HUES6 (cell line): ENCODE measurements around the gene ADAMTS1.

Source experiments
- H3K27ac ChIP-seq: 2 replicates; pipeline ENCODE4 v1.7.0; 2013; ENCODE audit warnings: low read depth, mild to moderate bottlenecking, low read length, inconsistent platforms
- H3K27me3 ChIP-seq: 2 replicates; pipeline ENCODE4 v1.6.1; 2013; ENCODE audit warnings: low read length; ENCODE audit not compliant: control insufficient read depth, insufficient read depth
- H3K36me3 ChIP-seq: 2 replicates; pipeline ENCODE4 v1.6.1; 2013; ENCODE audit warnings: low read length; ENCODE audit not compliant: control insufficient read depth, insufficient read depth
- H3K4me1 ChIP-seq: 2 replicates; pipeline ENCODE4 v1.6.1; 2013; ENCODE audit warnings: low read length; ENCODE audit not compliant: control insufficient read depth, insufficient read depth
- H3K4me3 ChIP-seq: 2 replicates; pipeline ENCODE4 v1.5.1; 2013; ENCODE audit warnings: low read depth, low read length
- H3K9ac ChIP-seq: one replicate; pipeline ENCODE4 v1.6.1; 2013; ENCODE audit warnings: mild to moderate bottlenecking, low read length
- H3K9me3 ChIP-seq: 2 replicates; pipeline ENCODE4 v1.6.1; 2013; ENCODE audit warnings: low read depth, low read length; ENCODE audit not compliant: control insufficient read depth, insufficient read depth

ADAMTS1 gene

GRCh38 chr21:26834181-26834905, 10.9 kb downstream of the ADAMTS1 start:
- peaks cover 31% of the 10 kb centered on the region for H3K36me3 ChIP-seq

GRCh38 chr21:26833460-26833939, 11.7 kb downstream of the ADAMTS1 start:
- Histone ChIP-seq H3K27me3 (no peaks in the 10 kb centered on the region), H3K9me3 (no peaks in the 10 kb centered on the region), H3K4me1 (no peaks in the 10 kb centered on the region), H3K9ac (no peak overlapping the region), H3K36me3 (peaks cover 23% of the 10 kb centered on the region), H3K4me3 (no peak overlapping the region), H3K27ac (no peak overlapping the region)

More at GRCh38 chr21:26834181-26834905, 10.9 kb downstream of the ADAMTS1 start:
- Histone ChIP-seq H3K27me3 (no peaks in the 10 kb centered on the region), H3K4me1 (no peaks in the 10 kb centered on the region), H3K9ac (no peak overlapping the region), H3K9me3 (no peaks in the 10 kb centered on the region), H3K4me3 (no peak overlapping the region), H3K27ac (no peak overlapping the region)

- Histone ChIP-seq H3K4me1 (no peaks in the 10 kb centered on the region), H3K27ac (no peak overlapping the region), H3K9ac (no peak overlapping the region), H3K4me3 (no peak overlapping the region), H3K9me3 (no peaks in the 10 kb centered on the region), H3K36me3 (peaks cover 18% of the 10 kb centered on the region), H3K27me3 (no peaks in the 10 kb centered on the region)
These were observed 12.2 kb downstream of the ADAMTS1 start for GRCh38 chr21:26833011-26833410.

- Histone ChIP-seq H3K4me3 (no peak overlapping the region), H3K27me3 (no peaks in the 10 kb centered on the region), H3K9me3 (no peaks in the 10 kb centered on the region), H3K4me1 (no peaks in the 10 kb centered on the region), H3K36me3 (peaks cover 13% of the 10 kb centered on the region), H3K27ac (no peak overlapping the region), H3K9ac (no peak overlapping the region)
These were observed 12.7 kb downstream of the ADAMTS1 start for GRCh38 chr21:26832546-26832945.

- Histone ChIP-seq H3K9ac (no peak overlapping the region), H3K4me3 (no peak overlapping the region), H3K9me3 (peaks cover 12% of the 10 kb centered on the region; the same call in 1 of the 2 replicates), H3K36me3 (no peaks in the 10 kb centered on the region), H3K4me1 (no peaks in the 10 kb centered on the region), H3K27me3 (no peaks in the 10 kb centered on the region), H3K27ac (no peak overlapping the region)
These were observed 18.4 kb downstream of the ADAMTS1 start for GRCh38 chr21:26826801-26827200.

- no peak overlapping the region for H3K9ac ChIP-seq
- no peak overlapping the region for H3K27ac ChIP-seq
- no peak overlapping the region for H3K4me3 ChIP-seq
- H3K9me3 ChIP-seq: peaks cover 4% of the 10 kb centered on the region; the same call in 1 of the 2 replicates
- H3K27me3 ChIP-seq: no peaks in the 10 kb centered on the region
- no peaks in the 10 kb centered on the region for H3K36me3 ChIP-seq
- H3K4me1 ChIP-seq: peaks cover 13% of the 10 kb centered on the region; the same call in 1 of the 2 replicates
These were observed 24.7 kb downstream of the ADAMTS1 start for GRCh38 chr21:26820509-26820908.

GRCh38 chr21:26819740-26820324, 25.4 kb downstream of the ADAMTS1 start:
- no peaks in the 10 kb centered on the region for H3K27me3 ChIP-seq
- no peak overlapping the region for H3K9ac ChIP-seq
- H3K4me1 ChIP-seq: peaks cover 13% of the 10 kb centered on the region; the same call in 1 of the 2 replicates
- no peaks in the 10 kb centered on the region for H3K36me3 ChIP-seq
- no peak overlapping the region for H3K27ac ChIP-seq
- no peaks in the 10 kb centered on the region for H3K9me3 ChIP-seq
- H3K4me3 ChIP-seq: no peak overlapping the region

GRCh38 chr21:26818906-26819305, 26.3 kb downstream of the ADAMTS1 start:
- H3K36me3 ChIP-seq: no peaks in the 10 kb centered on the region
- H3K9ac ChIP-seq: no peak overlapping the region
- no peak overlapping the region for H3K27ac ChIP-seq
- H3K4me1 ChIP-seq: peaks cover 13% of the 10 kb centered on the region; the same call in 1 of the 2 replicates
- no peaks in the 10 kb centered on the region for H3K9me3 ChIP-seq
- no peaks in the 10 kb centered on the region for H3K27me3 ChIP-seq
- no peak overlapping the region for H3K4me3 ChIP-seq

- H3K4me1 ChIP-seq: peaks cover 13% of the 10 kb centered on the region; the same call in 1 of the 2 replicates
- no peaks in the 10 kb centered on the region for H3K36me3 ChIP-seq
- H3K9ac ChIP-seq: no peak overlapping the region
- no peak overlapping the region for H3K4me3 ChIP-seq
- no peak overlapping the region for H3K27ac ChIP-seq
- H3K27me3 ChIP-seq: no peaks in the 10 kb centered on the region
- no peaks in the 10 kb centered on the region for H3K9me3 ChIP-seq
These were observed 30.0 kb downstream of the ADAMTS1 start for GRCh38 chr21:26815197-26815596.

- no peaks in the 10 kb centered on the region for H3K36me3 ChIP-seq
- no peak overlapping the region for H3K9ac ChIP-seq
- H3K27me3 ChIP-seq: no peaks in the 10 kb centered on the region
- H3K9me3 ChIP-seq: no peaks in the 10 kb centered on the region
- H3K4me1 ChIP-seq: peaks cover 10% of the 10 kb centered on the region; the same call in 1 of the 2 replicates
- no peak overlapping the region for H3K27ac ChIP-seq
- no peak overlapping the region for H3K4me3 ChIP-seq
These were observed 30.8 kb downstream of the ADAMTS1 start for GRCh38 chr21:26814386-26814785.

- Histone ChIP-seq H3K4me1 (0 out of 2 replicates have a peak, but pooled peaks cover 3% of the 10 kb centered on the region), H3K27ac (no peak overlapping the region)
These were observed 31.7 kb downstream of the ADAMTS1 start for GRCh38 chr21:26813426-26813998.

More at GRCh38 chr21:26813426-26813998, 31.7 kb downstream of the ADAMTS1 start:
- H3K9me3 ChIP-seq: no peaks in the 10 kb centered on the region
- no peak overlapping the region for H3K9ac ChIP-seq
- H3K36me3 ChIP-seq: no peaks in the 10 kb centered on the region
- no peak overlapping the region for H3K4me3 ChIP-seq
- H3K27me3 ChIP-seq: no peaks in the 10 kb centered on the region
